ENCODE data around the gene PGRMC2. TPM values are rescaled to one million over a fixed set of nuclear protein-coding genes. Genes with fewer than 3 reads are reported as not detected.
"Not testable (repeated sequence)": the region's sequence is repeated elsewhere in the genome, so short reads cannot be mapped to it uniquely, and the experiment has no call there.

Gene PGRMC2
- polyA plus RNA-seq, 2 of the 4 experiments (the other 2 are of a cell fraction), result 48.1 to 124 TPM

DNA sequence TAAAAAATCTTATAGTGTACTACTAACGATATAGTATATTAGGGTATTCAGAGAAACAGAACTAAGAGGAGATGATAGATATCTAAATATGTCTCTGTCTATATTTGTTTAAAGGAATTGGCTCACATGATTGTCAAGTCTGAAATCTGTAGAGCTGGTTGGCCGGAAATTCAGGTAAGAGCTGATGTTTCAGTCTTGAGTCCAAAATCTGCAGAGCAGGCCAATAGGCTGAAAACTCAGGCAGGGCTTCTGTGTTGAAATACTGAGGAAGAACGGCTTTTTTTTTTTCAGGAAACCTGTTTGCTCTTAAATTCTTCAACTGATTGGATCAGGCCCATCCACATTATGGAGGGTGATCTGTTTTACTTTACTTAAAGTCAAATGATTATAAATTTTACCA is 31.7 kb downstream of the PGRMC2 start:
- Histone ChIP-seq H3K4me1 (no peaks in the 10 kb centered on the region), H3K9me3 (peaks cover 3% of the 10 kb centered on the region; the same call in 1 of the 3 replicates), H3K4me3 (no peak overlapping the region), H3K4me2 (no peak overlapping the region), H3K27ac (no peak overlapping the region)
- DNase-seq (ENCODE audit: low read depth in 1 of 2, low spot score in 1 of 2) (no peak), FAIRE-seq (no peak), ATAC-seq (no peak)
- CTCF ChIA-PET, result no interaction called here
- WGBS (ENCODE audit: missing lambda C conversion rate), result 78% methylated on average over 3 of the region's 3 CpGs
- no peak for TF ChIP-seq TFCP2L1 (CRISPR knock-in tag; IDR thresholded peaks at IDR 0.05)
- no peak for TF ChIP-seq ZNF302 (CRISPR knock-in tag; IDR thresholded peaks at IDR 0.05)
- no peak for TF ChIP-seq CHD2 (IDR thresholded peaks at IDR 0.05; ENCODE audit: low read length, partially characterized antibody)
- no peak for TF ChIP-seq NPAS2 (CRISPR knock-in tag; IDR thresholded peaks at IDR 0.05; ENCODE audit: borderline replicate concordance)
- POLR2A ChIA-PET, result no interaction called here

DNA sequence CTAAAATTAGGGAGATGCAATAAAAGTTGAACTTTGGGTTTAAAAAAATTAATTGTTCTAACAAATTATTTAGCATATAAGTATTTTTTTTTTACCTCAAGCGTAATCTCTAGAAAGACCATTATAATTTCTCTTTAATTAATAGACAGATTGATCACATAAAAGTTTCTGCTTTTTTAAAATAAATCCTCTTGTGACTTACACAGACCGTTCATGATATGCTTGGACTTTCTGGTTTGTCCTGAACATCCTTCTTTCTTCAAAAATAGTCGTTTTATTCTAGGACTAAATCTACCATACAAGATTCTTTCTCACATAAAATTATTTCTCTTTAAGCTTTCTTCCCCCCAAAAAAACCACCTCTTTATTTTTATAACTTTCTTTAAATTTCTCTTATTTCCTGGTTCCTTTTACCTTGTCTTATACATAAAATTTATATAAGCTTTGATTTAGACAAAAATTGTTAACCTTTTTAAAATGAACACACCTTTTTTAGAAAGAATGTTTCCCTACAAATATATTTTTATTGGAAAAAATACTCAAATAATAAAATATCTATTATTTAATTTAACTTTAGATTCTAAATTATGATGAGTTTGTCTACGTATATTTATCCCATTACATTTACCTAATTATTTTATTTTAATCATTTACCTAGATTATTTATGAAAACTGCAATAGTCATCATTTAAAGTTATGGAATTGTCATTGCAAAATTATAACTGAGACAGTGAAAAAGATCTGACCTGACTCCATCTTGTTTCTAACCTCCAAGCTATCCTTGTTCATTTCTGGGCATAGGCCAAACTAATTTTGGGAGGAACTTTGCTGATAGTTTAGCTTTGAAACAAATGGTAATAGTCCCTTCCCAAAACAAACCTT is 37.6 kb downstream of the PGRMC2 start:
- WGBS (ENCODE audit: missing lambda C conversion rate), result 39% methylated on average over 4 of the region's 4 CpGs
- ChIA-PET POLR2A (no interaction called here), CTCF (no interaction called here)
- Histone ChIP-seq H3K9me3 (peaks cover 19% of the 10 kb centered on the region; the same call in 2 of the 3 replicates), H3K4me3 (no peak overlapping the region), H3K4me1 (no peaks in the 10 kb centered on the region), H3K4me2 (no peak overlapping the region), H3K27ac (no peak overlapping the region)
- TF ChIP-seq POLR2A (IDR thresholded peaks at IDR 0.05; ENCODE audit: low read length) (no peak), ZFP36 (IDR thresholded peaks at IDR 0.05; ENCODE audit: borderline replicate concordance, partially characterized antibody) (peak; percentile 93), CHD2 (IDR thresholded peaks at IDR 0.05; ENCODE audit: low read length, partially characterized antibody) (no peak), RARB (CRISPR knock-in tag; IDR thresholded peaks at IDR 0.05) (no peak), MAFK (IDR thresholded peaks at IDR 0.05; ENCODE audit: partially characterized antibody) (peak; percentile 55)
- DNase-seq (ENCODE audit: low read depth in 1 of 2, low spot score in 1 of 2) (peak in 1 of 2 experiments; percentile 20), ATAC-seq (no peak), FAIRE-seq (no peak)

DNA sequence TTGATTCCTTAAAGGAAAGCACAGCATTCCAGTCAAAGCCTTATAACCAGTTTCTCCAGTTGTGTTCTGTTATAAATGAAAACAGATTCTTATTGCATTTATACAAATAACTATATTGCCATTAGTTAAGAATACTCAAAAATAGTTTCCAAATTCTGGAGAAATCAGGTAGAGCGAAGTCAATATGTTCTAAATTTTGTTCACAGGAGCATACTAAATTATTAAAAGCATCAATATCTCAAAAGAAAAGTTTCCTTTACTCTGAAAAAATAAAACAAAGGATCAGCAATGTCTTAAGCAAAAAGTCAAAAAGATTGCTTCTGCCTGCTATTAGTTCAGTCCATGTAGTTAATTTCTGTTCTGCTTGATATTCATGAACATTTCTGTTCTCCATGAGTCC is 39.7 kb downstream of the PGRMC2 start:
- TF ChIP-seq SREBF2 (IDR thresholded peaks at IDR 0.05) (no peak), HOXA7 (CRISPR knock-in tag; IDR thresholded peaks at IDR 0.05) (no peak), FOXS1 (CRISPR knock-in tag; IDR thresholded peaks at IDR 0.05) (no peak), MYC (IDR thresholded peaks at IDR 0.05; ENCODE audit: borderline replicate concordance, low read length) (no peak), RFX5 (IDR thresholded peaks at IDR 0.05) (no peak), ZFP36 (IDR thresholded peaks at IDR 0.05; ENCODE audit: borderline replicate concordance, partially characterized antibody) (no peak), HEYL (CRISPR knock-in tag; IDR thresholded peaks at IDR 0.05) (no peak), SMC3 (IDR thresholded peaks at IDR 0.05) (no peak), KDM5A (IDR thresholded peaks at IDR 0.05) (no peak)
- TF ChIP-seq, protein P1, sequence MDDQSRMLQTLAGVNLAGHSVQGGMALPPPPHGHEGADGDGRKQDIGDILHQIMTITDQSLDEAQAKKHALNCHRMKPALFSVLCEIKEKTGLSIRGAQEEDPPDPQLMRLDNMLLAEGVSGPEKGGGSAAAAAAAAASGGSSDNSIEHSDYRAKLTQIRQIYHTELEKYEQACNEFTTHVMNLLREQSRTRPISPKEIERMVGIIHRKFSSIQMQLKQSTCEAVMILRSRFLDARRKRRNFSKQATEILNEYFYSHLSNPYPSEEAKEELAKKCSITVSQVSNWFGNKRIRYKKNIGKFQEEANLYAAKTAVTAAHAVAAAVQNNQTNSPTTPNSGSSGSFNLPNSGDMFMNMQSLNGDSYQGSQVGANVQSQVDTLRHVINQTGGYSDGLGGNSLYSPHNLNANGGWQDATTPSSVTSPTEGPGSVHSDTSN (IDR thresholded peaks at IDR 0.05), result no peak
- TF ChIP-seq, protein P2, sequence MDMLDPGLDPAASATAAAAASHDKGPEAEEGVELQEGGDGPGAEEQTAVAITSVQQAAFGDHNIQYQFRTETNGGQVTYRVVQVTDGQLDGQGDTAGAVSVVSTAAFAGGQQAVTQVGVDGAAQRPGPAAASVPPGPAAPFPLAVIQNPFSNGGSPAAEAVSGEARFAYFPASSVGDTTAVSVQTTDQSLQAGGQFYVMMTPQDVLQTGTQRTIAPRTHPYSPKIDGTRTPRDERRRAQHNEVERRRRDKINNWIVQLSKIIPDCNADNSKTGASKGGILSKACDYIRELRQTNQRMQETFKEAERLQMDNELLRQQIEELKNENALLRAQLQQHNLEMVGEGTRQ (IDR thresholded peaks at IDR 0.05), result no peak
- TF ChIP-seq, protein P3, sequence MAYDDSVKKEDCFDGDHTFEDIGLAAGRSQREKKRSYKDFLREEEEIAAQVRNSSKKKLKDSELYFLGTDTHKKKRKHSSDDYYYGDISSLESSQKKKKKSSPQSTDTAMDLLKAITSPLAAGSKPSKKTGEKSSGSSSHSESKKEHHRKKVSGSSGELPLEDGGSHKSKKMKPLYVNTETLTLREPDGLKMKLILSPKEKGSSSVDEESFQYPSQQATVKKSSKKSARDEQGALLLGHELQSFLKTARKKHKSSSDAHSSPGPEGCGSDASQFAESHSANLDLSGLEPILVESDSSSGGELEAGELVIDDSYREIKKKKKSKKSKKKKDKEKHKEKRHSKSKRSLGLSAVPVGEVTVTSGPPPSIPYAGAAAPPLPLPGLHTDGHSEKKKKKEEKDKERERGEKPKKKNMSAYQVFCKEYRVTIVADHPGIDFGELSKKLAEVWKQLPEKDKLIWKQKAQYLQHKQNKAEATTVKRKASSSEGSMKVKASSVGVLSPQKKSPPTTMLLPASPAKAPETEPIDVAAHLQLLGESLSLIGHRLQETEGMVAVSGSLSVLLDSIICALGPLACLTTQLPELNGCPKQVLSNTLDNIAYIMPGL (CRISPR knock-in tag; IDR thresholded peaks at IDR 0.05; ENCODE audit: borderline replicate concordance), result no peak
- FAIRE-seq (no peak), ATAC-seq (no peak), DNase-seq (ENCODE audit: low read depth in 1 of 2, low spot score in 1 of 2) (no peak)
- 94% methylated on average over 1 of the region's 1 CpG for WGBS (ENCODE audit: missing lambda C conversion rate)
- 0 out of 3 replicates have a peak, but pooled peaks cover 4% of the 10 kb centered on the region for H3K4me1 ChIP-seq
- ChIA-PET CTCF (no interaction called here), POLR2A (no interaction called here)
- H3K27ac ChIP-seq, result no peak overlapping the region
- peaks cover 19% of the 10 kb centered on the region for H3K9me3 ChIP-seq
- H3K4me3 ChIP-seq, result no peak overlapping the region
- no peak overlapping the region for H3K4me2 ChIP-seq

DNA sequence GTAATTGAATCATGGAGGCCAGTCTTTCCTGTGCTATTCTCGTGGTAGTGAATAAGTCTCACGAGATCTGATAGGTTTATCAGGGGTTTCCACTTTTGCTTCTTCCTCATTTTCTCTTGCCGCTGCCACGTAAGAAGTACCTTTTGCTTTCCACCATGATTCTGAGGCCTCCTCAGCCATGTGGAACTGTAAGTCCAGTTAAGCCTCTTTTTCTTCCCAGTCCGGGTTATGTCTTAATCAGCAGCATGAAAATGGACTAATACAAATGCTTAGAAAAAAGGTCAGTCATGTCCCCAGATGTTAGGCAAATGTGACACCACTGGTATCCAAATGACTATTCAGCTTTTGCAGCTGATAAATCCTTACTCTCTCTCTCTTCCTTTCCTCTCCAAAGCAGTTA is 42.2 kb downstream of the PGRMC2 start:
- H3K4me2 ChIP-seq; POLR2A ChIA-PET; ATAC-seq; FAIRE-seq; H3K4me3 ChIP-seq; H3K27ac ChIP-seq; CTCF ChIA-PET; DNase-seq (ENCODE audit: low read depth in 1 of 2, low spot score in 1 of 2): not testable (repeated sequence)
- peaks cover 14% of the 10 kb centered on the region; the same call in 2 of the 3 replicates for H3K9me3 ChIP-seq
- H3K4me1 ChIP-seq, result peaks cover 21% of the 10 kb centered on the region
- WGBS (ENCODE audit: missing lambda C conversion rate), result 84% methylated on average over 5 of the region's 5 CpGs
